HepG2 (cell line): ENCODE measurements around the gene CTDSP2. TPM values are rescaled to one million over a fixed set of nuclear protein-coding genes. Genes with fewer than 3 reads are reported as not detected.

Experiments used
- AFF4 ChIP-seq: sonication (generic); formaldehyde crosslinking; IDR thresholded peaks from 2 replicates; pipeline ENCODE4 v1.4.0; 2020; ENCODE audit warnings: missing genetic modification reagents
- CREB3 ChIP-seq: sonication (generic); formaldehyde crosslinking; IDR thresholded peaks from 2 replicates; pipeline ENCODE4 v1.5.0; 2020; ENCODE audit warnings: missing genetic modification reagents
- ESRRA ChIP-seq: sonication (generic); formaldehyde crosslinking; IDR thresholded peaks from 2 replicates; pipeline ENCODE4 v1.5.1; 2020; ENCODE audit warnings: mild to moderate bottlenecking, low read depth, missing genetic modification reagents
- MAF1 ChIP-seq: sonication (generic); formaldehyde crosslinking; IDR thresholded peaks from 2 replicates; pipeline ENCODE4 v1.5.0; 2020; ENCODE audit warnings: missing genetic modification reagents, borderline replicate concordance
- MBNL3 ChIP-seq: fragments of 250-450 bp; sonication (Bioruptor Pico); conservative IDR thresholded peaks from 2 replicates; pipeline ENCODE4 v1.8.0; 2022; ENCODE audit warnings: mild to moderate bottlenecking, inconsistent platforms
- NCOA5 ChIP-seq: sonication (generic); formaldehyde crosslinking; IDR thresholded peaks from 2 replicates; pipeline ENCODE4 v1.4.0; 2020; ENCODE audit warnings: missing genetic modification reagents
- NR3C1 ChIP-seq: sonication (generic); formaldehyde crosslinking; IDR thresholded peaks from 2 replicates; pipeline ENCODE4 v1.4.0; 2020; ENCODE audit warnings: missing genetic modification reagents
- PHF21A ChIP-seq: sonication (generic); formaldehyde crosslinking; IDR thresholded peaks from 2 replicates; pipeline ENCODE4 v1.5.0; 2020; ENCODE audit warnings: mild to moderate bottlenecking, missing genetic modification reagents
- RARG ChIP-seq: sonication (generic); formaldehyde crosslinking; IDR thresholded peaks from 2 replicates; pipeline ENCODE4 v1.4.0; 2020; ENCODE audit warnings: low read depth, mild to moderate bottlenecking, missing genetic modification reagents
- SAP130 ChIP-seq: IDR thresholded peaks from 2 replicates; pipeline ENCODE4 v1.6.1; 2016; ENCODE audit warnings: low read depth
- SMC3 ChIP-seq: IDR thresholded peaks from 2 replicates; pipeline ENCODE4 v1.6.1; 2011; ENCODE audit warnings: low read length, improper control_type of control experiment
- THAP11 ChIP-seq: IDR thresholded peaks from 2 replicates; pipeline ENCODE4 v1.6.1; 2016; ENCODE audit warnings: missing biosample characterization, missing genetic modification reagents
- ZBTB37 ChIP-seq: sonication (generic); formaldehyde crosslinking; IDR thresholded peaks from 2 replicates; pipeline ENCODE4 v1.4.0; 2020; ENCODE audit warnings: mild to moderate bottlenecking, missing genetic modification reagents
- ZBTB46 ChIP-seq: sonication (generic); formaldehyde crosslinking; IDR thresholded peaks from 2 replicates; pipeline ENCODE4 v1.4.0; 2020; ENCODE audit warnings: mild to moderate bottlenecking, missing genetic modification reagents, borderline replicate concordance
- ZNF251 ChIP-seq: sonication (generic); formaldehyde crosslinking; IDR thresholded peaks from 2 replicates; pipeline ENCODE4 v1.9.0; 2021; ENCODE audit warnings: mild to moderate bottlenecking, missing genetic modification reagents
- ZNF280D ChIP-seq: sonication (generic); formaldehyde crosslinking; IDR thresholded peaks from 2 replicates; pipeline ENCODE4 v1.5.1; 2020; ENCODE audit warnings: mild to moderate bottlenecking, missing genetic modification reagents
- ZSCAN20 ChIP-seq: sonication (generic); formaldehyde crosslinking; IDR thresholded peaks from 2 replicates; pipeline ENCODE4 v1.4.0; 2020; ENCODE audit warnings: missing genetic modification reagents, mild to moderate bottlenecking, borderline replicate concordance
- ZSCAN21 ChIP-seq: sonication (generic); formaldehyde crosslinking; IDR thresholded peaks from 2 replicates; pipeline ENCODE4 v1.8.0; 2022; ENCODE audit warnings: mild to moderate bottlenecking, missing genetic modification reagents, moderate library complexity, borderline replicate concordance
- polyA plus RNA-seq, 8 experiments: library from polyadenylated mRNA; depleted of rRNA in 3 of 8; stranded (reverse) in 7 of 8; unstranded in 1 of 8; fragments of >200 nt; fragmentation: Illumina TruSeq in 4 of 8; extraction: Trizol in 4 of 8; gene quantifications; 2 replicates each; pipeline versions ENCODE4 v1.2.1 to v1.2.3, GENCODE V29; 2011 to 2016; ENCODE audit warnings: low read depth in 4 of 8, missing spikeins in 1 of 8, mixed read lengths in 1 of 8; ENCODE audit not compliant: insufficient read depth in 1 of 8
- total RNA-seq, 5 experiments: library from RNA; depleted of rRNA; stranded (reverse); fragments of >200 nt; fragmentation: Illumina TruSeq; extraction: Trizol; gene quantifications; 2 replicates each; pipeline ENCODE4 v1.2.3, GENCODE V29; 2016; ENCODE audit warnings: low read depth in 1 of 5

CTDSP2 gene
- total and polyA plus RNA-seq, 2 of the 13 experiments (the other 11 are each of a cell fraction or from before 2014, with no cell fraction given) = 38.1 to 82.5 TPM

GRCh38 chr12:57782608-57783465 is 63.7 kb downstream of the CTDSP2 start, which contains the start of gene TSFM (continued):
- no peak for TF ChIP-seq ZBTB46 (CRISPR knock-in tag)
- TF ChIP-seq ESRRA (CRISPR knock-in tag) = 0 out of 2 replicates have a peak, but pooled peaks have one; percentile 59
- TF ChIP-seq CREB3 (CRISPR knock-in tag) = 0 out of 2 replicates have a peak, but pooled peaks have one; percentile 26
- TF ChIP-seq MBNL3 (CRISPR knock-in tag) = no peak
- TF ChIP-seq ZSCAN20 (CRISPR knock-in tag) = no peak
- TF ChIP-seq NCOA5 = no peak
- TF ChIP-seq SAP130 = peak; percentile 98
- TF ChIP-seq RARG (CRISPR knock-in tag) = no peak
- peak; percentile 87; the same call in 1 of the 2 replicates for TF ChIP-seq MAF1 (CRISPR knock-in tag)
- TF ChIP-seq PHF21A = peak; percentile 63; the same call in 1 of the 2 replicates
- TF ChIP-seq NR3C1 = no peak
- peak; percentile 85; the same call in 1 of the 2 replicates for TF ChIP-seq ZSCAN21
- no peak for TF ChIP-seq ZNF251 (CRISPR knock-in tag)
- peak; percentile 58 for TF ChIP-seq SMC3
- TF ChIP-seq THAP11 (CRISPR knock-in tag) = peak; percentile 95
- TF ChIP-seq AFF4 (CRISPR knock-in tag) = no peak
- TF ChIP-seq ZBTB37 (CRISPR knock-in tag) = no peak
- TF ChIP-seq ZNF280D = no peak
